HG02763 (cell line): ENCODE data around the gene JAG2.

Source experiments
- ATAC-seq: cut with Tn5 transposase; IDR thresholded peaks from one replicate; pipeline ENCODE4 v1.9.1; 2021; ENCODE audit warnings: mild to moderate bottlenecking, moderate library complexity; ENCODE audit not compliant: unreplicated experiment

Gene JAG2

DNA sequence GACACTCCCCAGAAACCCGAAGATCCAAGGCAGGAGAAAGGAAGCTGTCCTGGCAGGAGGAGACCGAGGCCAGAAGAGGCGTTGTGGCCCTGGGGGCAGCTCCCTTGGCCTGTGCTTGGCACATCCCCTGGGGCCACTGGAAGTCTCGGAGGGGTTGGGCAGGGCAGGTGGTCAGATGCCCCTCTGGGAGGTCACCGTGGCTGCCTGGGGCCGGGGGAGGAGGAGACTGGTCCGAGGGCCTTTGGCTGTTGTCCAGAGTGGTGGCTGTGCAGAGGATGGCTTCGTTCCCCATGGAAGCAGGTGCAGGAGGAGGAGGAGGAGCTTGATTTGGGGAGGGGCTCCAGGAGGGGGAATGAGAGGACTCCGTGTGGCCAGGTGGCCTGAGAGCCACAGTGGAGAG, 15.9 kb upstream of the JAG2 start:
- ATAC-seq = no peak

DNA sequence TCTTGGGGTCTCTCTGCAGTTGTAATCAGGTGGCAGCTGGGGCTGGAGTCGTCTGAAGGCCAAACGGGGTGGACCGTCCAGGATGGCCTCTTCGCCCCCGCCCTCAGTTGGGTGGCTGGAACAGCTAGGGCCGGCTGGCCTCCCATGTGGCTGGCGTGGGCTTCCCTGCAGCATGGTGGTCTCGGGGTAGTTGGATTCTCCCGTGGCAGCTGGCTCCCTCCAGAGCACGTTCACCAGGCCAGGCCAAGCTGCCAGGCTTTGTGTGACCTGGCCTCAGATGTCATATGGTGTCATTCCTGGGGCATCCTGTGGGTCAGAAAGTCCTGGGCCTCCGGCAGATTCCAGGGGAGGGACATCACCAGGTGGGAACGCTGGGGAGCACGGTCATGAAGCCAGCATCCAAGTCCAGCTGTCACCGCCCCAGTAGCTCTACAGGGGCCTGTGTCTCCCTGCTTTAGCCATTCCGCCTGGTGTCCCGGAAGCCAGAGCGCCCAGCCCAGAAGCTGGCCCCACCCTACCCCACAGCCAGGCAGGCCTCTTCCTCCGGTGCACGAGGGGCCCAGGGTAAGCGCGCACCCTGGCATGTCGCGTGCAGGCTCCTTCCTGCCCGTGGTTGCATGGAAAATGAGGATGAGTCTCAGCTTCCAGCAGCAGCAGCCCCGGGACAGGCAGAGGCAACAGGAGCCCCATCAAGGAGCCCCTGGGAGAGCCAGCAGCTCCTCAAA, 13.9 kb upstream of the JAG2 start:
- no peak for ATAC-seq

DNA sequence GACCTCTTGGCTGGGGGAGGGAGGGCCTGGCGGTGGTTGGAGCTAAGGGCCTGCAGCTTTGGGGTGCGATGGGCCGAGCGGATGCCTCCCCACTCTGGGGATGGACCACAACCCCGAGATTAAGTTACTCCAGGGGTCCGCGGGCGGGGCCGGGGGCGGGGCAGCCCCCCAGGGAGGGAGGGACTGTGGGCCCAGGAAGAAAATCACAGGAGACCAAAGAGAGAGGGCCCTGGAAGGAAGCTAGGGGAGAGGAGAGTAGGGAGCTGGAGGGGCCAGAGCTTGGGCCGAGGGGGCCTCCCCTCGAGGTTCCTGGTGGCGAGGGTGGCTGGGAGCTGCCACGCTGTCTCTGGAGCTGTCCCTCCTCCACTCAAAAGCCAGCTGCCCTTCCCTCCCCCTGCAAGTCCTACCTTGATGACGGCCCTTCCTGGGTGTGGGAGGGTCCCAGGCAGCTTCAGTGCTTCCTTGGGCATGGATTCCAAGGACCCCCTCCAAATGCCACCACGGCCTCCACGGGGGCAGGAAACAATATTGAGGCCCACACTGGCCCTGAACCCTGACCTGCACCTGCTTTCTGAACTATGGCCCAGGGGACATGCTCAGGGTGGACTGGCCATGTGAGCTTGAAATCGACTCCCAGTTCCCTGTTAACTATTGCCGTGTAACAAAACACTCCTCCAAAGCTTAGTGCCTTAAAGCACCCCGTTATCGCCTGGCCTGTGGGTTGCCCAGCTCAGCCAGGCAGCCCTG, 13.1 kb upstream of the JAG2 start:
- no peak for ATAC-seq

DNA sequence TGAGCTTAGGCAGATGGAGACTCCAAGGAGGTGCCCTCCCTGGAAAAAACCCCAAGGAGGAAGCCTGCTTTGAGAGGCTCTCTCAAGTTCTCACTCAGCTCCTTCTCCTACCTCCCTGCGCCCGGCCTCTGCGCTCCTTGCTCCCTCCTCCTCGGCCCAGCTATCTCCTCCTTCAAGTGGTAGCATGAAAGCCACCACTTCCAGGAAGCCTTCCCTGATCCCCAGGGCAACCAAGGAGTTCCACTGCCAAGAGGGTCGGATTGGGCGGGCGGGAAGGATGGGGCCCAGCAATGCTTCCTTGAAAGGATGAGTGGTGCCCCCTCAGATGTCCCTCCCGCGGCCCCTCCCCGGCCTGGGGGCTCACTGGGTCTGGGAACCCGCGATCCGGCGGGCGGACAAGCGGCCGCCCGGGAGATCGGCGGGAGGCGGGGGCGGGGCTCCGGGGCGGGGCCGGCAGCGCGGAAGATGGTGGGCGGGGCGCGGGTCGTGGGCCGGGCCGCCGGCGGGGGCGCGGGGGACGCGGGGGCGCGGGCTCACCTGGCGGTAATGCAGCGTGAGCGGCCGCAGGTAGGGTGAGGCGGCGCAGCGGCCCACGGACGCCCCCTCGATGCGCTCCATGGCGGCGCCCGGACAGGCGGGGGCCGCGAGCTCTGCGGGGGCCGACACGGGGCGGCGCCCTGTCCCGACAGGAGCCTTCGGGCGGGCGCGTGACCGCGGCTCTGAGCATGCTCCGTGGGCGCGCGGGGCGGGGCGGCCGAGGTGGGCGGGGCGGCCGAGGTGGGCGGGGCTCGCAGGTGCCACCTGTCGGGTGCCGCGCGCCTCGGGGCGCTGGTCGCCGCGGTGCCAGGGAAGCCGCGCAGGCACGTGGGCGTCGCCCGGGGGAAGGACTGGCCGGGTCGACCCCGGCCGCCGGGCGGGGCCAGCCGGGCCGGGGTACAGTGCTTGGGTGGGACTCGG, 12.3 kb upstream of the JAG2 start, which contains the start of gene NUDT14:
Gene NUDT14, minus strand, starts transcription at position 721 of the 957 bp plus-strand sequence. Its CDS starts 103 bp downstream, at position 618.
- peak; percentile 54 for ATAC-seq

DNA sequence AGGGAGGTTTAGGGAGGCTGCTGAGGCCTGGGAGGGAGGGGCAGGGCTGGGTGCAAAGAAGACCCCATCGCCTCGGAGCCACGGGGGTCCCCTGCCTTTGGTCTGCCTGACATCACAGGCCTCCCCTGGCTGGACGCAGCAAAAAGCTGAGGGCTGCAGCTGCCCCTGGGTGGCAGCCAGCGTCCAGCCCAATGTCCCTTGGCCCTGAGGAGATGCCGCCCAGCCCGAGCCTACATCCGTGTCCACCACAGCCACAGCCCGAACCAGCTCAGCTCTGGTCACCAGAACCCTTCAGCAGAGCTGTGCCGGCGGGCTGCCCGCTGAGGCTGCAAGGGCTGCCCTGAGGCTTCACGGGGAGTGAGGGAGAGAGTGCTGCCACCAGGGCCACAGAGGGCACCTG, 10.6 kb upstream of the JAG2 start:
- ATAC-seq = no peak

DNA sequence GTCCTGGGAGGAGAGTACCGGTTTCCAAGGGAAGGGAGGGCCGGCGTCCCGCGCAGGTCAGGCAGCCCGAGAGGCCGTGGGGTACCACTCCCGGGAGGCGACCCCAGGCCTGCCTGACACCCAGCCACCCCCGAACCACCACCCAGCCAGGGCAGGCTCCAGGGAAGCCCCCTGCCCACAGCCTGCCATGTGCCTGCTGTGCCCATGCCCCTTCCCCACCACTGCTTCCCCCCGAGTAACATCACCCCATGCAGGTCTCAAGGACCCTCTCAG, 10.2 kb upstream of the JAG2 start:
- ATAC-seq = no peak

DNA sequence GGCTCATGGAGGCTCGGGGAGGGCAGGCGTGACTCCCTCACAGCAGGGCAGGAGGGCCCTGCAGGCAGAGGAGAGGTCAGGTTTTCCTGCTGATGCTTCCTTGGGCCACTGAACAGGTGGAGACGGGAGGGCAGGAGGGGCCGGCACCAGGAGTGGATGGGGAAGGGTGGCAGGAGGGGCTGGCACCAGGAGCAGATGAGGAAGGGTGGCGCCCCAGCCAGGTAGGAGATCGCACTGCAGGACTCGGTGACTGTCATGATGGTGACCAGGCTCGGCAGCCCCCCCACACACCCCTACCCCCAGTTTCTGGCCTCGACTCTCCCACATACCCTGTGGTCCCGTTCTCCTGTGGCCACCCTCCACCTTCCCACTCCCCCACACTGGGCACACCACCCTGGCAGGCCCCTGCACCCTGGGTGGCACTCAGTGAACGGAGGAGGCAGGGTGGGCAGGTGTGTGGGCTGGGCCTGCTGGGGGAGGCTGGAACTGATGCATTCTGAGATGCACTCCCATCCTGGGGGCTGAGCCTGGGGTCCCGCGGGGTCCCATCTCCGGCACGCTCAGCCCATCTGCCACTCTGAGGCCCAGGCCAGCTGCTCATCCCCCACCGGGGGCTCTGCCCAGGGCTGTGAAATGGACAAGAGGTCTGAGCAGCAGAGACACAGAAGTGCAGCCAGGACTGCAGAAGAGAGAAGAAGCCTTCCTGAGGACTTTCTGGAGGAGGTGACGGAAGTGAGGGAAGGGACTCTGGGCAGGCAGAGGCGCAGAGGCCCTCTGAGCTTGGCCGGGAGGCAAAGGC, 9.7 kb upstream of the JAG2 start:
- ATAC-seq = no peak

DNA sequence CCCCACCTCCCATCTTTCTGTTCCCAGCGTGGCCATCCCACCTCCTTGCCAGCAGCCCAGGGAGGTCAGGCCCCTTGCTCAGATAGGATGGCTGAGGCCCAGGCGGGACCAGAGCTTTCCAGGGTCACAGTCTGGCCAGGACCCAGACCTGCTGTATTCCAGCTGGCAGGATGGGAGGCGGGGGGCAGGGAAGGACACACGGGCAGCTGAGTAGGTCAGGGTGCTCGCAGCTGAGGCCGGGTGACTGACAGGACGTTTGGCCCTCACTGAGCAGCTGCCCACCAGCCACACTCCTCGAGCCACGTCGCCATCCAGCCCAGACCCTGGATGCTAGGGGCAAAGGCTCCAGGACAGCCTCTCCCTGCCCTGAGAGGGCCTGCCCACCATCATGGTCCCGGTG, 8.5 kb upstream of the JAG2 start:
- no peak for ATAC-seq

DNA sequence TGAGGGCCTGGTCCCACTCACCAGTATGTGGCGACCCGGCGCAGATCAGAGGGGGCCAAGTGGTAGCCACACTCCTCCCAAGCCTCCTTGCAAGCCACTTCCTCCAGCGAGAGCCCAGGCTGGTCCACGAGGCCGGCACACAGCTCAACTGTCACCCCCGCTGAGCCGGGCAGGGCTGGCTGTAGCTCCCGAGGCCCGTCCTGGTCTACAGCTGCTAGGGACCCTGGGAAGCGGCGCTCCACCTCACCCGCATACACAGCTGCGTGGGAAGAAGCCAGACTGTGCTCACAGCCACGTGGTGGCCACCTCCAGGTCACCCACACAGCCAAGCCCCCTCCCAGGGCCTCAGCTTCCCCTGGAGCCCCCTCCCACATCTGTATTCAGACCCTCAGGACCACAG, 7.9 kb upstream of the JAG2 start:
- ATAC-seq = no peak

DNA sequence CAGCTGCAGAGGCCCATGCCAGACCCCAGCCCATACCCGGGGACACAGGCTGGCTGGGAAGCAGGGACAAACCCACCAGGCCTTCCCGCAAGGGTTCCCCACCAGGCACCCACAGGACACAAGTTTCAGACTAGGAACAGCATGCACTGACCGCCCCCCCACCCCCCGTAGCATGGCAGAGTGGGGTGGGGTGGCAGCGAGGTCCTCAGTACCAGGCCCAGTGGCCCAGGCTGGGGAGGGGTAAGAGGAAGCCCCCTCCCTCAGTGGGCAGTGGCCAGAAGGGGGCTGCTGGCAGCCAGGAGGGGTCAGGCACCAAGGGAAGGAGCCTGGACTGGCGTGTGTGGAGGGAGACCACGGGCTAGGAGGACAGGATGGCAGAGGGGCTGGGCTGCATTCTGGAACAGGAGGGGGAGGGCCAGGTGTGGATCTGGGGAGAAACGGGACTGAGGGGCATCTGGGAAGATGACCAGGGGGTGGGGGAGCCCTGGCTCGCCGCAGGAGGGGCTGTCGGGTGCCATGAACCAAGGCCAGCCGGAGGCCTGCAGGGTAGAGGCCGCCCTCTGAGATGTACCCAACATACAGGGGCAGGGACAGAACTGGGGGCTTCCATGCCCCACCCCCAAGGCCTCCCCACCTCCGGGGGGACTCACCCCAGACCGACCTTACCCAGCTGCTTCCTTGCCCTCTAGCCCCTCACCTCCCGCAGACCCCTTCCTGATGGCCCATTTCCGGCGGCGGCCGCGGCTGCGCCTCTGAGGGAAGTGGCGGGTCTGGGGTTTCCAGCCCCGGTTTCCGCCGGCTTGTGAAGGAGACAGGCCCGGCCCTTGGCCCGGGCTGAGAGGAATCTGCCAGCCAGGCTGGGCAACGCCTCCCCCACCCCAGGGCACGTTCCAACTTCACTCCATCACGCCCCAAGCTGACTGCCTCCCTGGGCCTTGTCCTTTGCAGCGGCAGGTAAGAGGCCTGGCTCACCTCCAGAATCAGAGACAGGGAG, 5.6 kb upstream of the JAG2 start:
- no peak for ATAC-seq

DNA sequence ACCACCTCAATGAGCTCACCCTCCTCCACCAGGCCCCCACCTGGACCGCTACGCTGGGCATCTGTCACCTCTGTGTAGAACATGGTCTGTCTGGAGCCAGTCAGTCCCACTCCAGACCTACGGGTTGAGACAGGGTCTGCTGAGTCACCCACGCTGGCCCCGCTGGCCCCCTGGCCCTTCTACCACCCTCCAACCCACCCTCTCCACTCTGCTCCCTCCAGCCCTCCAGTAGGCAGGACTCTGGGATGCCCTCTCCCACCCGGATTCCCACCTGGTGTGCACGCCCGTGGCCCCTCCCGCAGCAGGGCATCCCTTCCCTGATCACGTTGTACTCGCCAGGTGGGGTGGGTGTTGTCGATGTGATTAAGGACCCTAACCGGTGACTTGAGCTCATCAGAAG, 4.6 kb upstream of the JAG2 start:
- no peak for ATAC-seq

DNA sequence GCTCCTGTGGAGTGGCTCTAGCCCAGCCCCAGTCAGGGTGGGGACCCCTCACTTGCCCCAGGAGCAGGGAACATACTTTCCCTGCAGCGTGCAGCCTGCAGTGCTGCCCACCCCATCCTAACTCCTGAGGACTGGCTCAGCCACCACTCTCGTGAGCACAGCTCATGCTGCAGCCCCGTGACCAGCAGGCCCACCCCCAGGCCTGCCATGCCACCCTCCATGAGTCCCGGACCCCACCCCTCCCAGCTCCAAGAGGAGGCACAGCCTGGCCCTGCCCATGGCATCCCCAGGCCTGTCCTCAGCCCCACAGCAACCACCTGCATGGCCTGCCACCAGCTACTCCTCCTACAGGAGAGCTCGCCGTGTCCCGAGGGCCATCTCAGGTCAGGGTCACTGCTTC, 3.9 kb upstream of the JAG2 start:
- ATAC-seq = no peak

DNA sequence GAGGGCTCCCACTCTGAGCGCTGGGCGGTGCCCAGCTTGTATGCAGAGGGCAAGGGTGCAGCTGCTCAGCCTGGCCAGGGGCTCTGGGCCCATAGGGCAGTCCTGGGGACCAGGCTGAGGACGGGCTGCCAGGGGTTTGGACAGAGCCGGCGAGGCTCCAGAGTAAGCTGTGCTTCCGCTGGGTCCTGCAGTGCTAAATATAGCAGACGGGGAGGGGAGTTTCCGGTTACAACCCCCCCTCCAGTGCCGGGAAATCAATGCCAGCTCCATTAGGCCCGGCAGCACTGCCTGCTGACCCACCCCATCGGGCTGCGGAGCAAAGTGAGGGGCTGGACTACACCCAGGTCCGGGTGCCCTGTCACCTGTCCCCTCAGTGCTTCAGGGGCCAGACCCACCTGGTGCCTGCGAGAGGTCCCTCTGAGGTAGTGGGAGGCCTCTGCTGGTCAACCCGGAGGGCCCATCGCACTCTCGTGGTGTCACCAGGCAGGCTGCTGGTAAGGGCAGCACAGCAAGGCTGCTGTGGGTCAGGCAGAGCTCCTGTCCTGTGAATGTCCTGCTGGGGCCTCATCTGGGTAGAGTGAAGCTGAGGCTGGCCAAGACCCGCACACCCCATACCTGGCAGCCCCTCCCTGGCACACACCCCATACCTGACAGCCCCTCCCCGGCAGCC, 2.6 kb upstream of the JAG2 start:
- ATAC-seq = no peak

DNA sequence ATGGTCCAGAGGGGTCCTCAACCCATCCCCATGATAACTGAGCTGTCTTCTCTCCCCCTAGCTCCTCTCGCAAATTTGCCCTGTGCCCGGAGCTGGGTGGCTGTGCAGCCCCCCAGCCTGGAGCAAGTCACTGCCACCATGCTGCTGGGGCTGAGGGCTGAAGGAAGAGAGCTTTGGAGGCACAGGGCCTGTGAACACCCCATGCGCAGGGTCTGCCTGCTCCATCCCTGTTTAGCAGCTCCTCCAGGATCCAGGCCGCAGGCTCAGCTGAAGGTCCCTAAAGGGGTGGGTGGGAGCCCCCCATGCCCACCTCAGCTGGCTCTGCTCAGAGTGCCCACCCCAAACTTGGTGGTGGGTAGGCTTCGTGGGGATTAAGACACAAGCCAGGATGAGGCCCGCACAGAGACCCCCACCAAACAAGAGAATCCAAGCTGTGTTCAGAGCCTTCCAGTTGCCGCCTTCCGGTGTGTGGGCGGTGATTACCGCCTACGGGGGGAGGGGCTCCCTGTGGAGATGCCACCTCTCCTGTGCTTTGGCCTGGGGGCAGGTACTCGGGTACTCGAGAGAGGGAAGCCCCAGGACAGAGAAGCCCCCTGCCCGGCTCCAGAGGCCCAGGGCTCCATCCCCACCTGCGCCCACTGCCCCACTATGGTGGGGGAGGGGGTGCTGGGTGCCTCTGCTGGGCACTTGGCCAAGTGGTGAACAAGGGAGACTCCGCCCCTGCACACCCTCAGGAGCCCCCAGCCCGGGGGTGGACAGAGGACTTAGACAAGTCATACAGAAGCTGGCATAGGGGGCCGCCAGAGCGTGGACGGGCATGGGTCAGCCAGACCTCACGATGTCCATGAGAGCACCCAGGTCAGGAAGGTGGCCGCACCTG, 1.4 kb upstream of the JAG2 start:
- ATAC-seq = no peak

DNA sequence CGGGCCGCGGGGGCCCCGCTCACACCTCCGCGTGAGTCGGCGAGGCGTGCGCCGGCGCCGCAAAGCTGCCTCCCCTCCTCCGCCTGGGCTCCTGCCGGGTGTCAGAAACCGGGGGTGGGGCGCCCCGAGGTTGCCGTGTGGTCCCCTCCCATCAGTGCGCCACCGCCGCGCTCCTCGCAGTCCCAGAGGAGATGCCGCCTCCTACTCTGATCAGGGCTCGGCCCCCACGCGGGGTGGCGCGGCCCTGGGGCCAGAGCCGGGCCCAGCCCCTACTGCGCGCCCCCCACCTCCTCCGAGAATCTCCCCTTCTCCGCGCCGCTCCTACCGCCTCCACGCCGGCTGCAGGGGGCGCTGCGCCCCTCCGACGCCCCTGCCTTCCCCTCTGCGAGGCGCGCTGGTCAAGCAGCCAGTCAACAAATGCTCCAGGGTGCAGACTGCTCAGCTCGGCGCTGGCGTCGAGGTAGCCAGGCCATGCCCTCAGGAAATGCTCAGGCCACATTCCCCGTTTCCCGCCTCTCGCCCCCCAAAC, 467 bp upstream of the JAG2 start:
- no peak for ATAC-seq

DNA sequence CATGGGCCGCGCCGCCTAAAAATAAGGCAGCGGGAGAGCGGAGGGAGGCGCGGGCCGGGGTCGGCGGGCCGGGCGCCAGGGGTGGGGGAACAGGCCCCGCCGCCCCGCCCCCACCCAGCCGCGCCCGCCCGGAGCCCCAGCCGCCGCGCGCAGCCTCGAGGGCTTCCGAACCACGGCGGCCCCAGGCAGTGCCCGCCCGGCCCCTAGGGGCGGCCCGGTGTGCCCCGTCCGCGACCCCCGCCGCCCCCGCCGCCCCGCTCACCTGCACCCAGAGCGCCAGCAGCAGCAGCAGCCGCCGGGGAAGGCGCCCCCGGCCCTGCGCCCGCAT, 519 bp downstream of the JAG2 start:
- ATAC-seq = no peak

DNA sequence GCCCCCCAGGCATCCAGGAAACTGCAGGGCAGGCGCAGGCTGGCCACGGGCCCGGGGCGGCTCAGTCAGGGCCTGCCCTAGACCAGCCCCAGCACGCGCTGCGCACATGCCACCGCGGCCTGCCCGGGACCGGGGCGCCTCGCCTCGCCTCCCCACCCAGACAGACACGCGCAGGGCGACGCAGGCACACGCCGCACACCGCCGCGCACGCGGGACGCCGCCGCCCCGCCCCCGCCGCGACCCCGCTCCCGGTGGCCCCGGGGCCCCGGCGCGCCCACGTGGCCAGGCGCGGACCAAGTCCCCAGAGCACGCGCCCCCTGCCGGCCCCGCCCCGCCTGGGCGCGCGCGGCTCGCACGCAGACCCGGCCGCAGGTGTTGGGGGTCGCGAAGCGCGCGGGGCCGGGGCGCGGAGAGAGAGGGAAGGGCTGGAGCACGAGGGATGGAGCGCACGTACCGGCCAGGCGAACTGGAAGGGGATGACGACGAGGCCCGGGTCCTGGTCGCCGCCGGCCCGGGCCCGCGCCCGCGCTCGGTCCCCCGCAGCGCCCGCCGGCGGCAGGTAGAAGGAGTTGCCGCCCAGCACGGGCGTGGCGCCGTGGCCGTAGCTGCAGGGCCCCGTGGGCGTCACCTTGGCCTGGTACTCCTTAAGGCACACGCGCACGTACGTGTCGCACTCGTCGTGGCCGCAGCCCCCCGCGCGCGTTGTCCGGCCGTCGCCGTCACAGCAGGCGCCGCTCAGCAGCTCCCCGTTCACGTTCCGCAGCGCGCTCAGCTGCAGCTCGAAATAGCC, 1.1 kb downstream of the JAG2 start:
- no peak for ATAC-seq
